Measurements from ENCODE around the gene PFKFB1.

DNA sequence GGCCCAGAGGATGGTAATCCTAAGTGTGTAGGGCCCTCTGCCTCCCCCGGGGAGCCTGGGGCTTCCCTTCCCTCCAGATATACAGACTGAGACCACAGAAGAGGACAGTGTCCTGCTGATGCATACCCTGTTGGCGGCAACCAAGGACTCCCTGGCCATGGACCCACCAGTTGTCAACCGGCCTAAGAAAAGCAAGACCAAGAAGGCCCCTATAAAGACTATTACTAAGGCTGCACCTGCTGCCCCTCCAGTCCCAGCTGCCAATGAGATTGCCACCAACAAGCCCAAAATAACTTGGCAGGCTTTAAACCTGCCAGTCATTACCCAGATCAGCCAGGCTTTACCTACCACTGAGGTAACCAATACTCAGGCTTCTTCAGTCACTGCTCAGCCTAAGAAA, 71.4 kb downstream of the PFKFB1 start:
- TF ChIP-seq, protein P1, sequence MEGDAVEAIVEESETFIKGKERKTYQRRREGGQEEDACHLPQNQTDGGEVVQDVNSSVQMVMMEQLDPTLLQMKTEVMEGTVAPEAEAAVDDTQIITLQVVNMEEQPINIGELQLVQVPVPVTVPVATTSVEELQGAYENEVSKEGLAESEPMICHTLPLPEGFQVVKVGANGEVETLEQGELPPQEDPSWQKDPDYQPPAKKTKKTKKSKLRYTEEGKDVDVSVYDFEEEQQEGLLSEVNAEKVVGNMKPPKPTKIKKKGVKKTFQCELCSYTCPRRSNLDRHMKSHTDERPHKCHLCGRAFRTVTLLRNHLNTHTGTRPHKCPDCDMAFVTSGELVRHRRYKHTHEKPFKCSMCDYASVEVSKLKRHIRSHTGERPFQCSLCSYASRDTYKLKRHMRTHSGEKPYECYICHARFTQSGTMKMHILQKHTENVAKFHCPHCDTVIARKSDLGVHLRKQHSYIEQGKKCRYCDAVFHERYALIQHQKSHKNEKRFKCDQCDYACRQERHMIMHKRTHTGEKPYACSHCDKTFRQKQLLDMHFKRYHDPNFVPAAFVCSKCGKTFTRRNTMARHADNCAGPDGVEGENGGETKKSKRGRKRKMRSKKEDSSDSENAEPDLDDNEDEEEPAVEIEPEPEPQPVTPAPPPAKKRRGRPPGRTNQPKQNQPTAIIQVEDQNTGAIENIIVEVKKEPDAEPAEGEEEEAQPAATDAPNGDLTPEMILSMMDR (conservative IDR thresholded peaks at IDR 0.05 in 1 of 2, IDR thresholded peaks at IDR 0.05 in 1 of 2; ENCODE audit: low read depth in 1 of 2, low read length in 2 of 2) = no peak
- no peak for TF ChIP-seq EZH2 (IDR thresholded peaks at IDR 0.05; ENCODE audit: low read length, missing control alignments)
